ENCODE data around the gene TNN. TPM values are rescaled to one million over a fixed set of nuclear protein-coding genes. Genes with fewer than 3 reads are reported as not detected.

The TNN gene
- total RNA-seq, 1 experiment from 2014 or later = not detected

- H3K36me3 Mint-ChIP-seq (ENCODE audit: insufficient read depth, unreplicated experiment) = peaks cover 6% of the 10 kb centered on the region
- TF ChIP-seq CTCF (IDR thresholded peaks at IDR 0.05; ENCODE audit: insufficient read depth in 1 of 2, low read depth in 1 of 2, low read length in 1 of 2, severe bottlenecking in 1 of 2, unreplicated experiment in 1 of 2) = peak in 1 of 2 experiments; percentile 37
- no peaks in the 10 kb centered on the region for H3K27me3 Mint-ChIP-seq (ENCODE audit: insufficient read depth, unreplicated experiment)
- CTCF ChIA-PET = interaction anchor here (0.6 to 1.3 kb wide), 4 partner anchors 13 to 153 kb away, joined by 3 to 10 read pairs (median 7); no protein-coding TSS in a partner anchor
- Histone ChIP-seq H3K4me3 (ENCODE audit: low read depth, low read length) (peak within 1 kb of the TSS; percentile 67), H3K9me3 (no peaks in the 10 kb centered on the region), H3K4me1 (no peaks in the 10 kb centered on the region), H3K36me3 (ENCODE audit: control insufficient read depth, insufficient read depth, low read length) (no peaks in the 10 kb centered on the region), H3K27me3 (replicated peaks; ENCODE audit: control insufficient read depth, insufficient read depth, low read length) (no peaks in the 10 kb centered on the region)
- intact Hi-C loops (cut with micrococcal nuclease; ENCODE audit: unreplicated experiment) = loop anchor here (1.0 kb wide), 2 partner anchors 38 to 76 kb away; no protein-coding TSS in a partner anchor
- H3K4me1 Mint-ChIP-seq (ENCODE audit: low read depth, unreplicated experiment) = peaks cover 14% of the 10 kb centered on the region
- H3K4me3 Mint-ChIP-seq (ENCODE audit: unreplicated experiment) = peak within 1 kb of the TSS; percentile 87
- peak; percentile 79 to 81 for DNase-seq
- POLR2A ChIA-PET = no interaction called here
- BruUV-seq (replicated peaks) = TSS peak; percentile 73
- H3K27ac Mint-ChIP-seq (ENCODE audit: unreplicated experiment) = peak within 1 kb of the TSS; percentile 94
- H3K9me3 Mint-ChIP-seq (ENCODE audit: unreplicated experiment) = no peaks in the 10 kb centered on the region
Observed at GRCh38 chr1:175192630-175193526, 125.2 kb downstream of the TNN start, which contains the start of gene KIAA0040. Gene KIAA0040, minus strand, starts transcription at chr1:175192776. Its CDS starts 31,763 bp downstream, at chr1:175161013.

DNA sequence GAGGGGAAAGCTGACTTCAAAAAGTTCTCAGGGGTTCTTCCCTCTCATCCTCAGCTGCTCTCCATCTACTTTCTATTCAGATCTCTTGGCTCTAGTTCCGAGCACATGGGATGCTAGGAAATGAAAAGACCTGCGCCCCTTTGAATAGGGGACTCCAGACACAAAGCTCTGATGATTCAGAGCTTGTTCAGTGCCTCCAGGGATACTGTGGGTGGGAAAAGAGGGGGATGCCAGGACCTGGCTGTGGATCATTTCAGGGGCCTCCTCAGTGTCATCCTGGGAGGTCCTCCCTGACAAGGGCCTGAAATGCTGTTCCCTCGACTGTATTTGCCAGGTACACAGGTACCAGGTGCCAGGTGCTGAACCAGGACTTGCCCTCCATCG lies 125.9 kb downstream of the TNN start:
- BruUV-seq (replicated peaks) = no TSS peak
- Mint-ChIP-seq H3K9me3 (ENCODE audit: unreplicated experiment) (no peaks in the 10 kb centered on the region), H3K4me1 (ENCODE audit: low read depth, unreplicated experiment) (peaks cover 14% of the 10 kb centered on the region), H3K27me3 (ENCODE audit: insufficient read depth, unreplicated experiment) (no peaks in the 10 kb centered on the region), H3K36me3 (ENCODE audit: insufficient read depth, unreplicated experiment) (peaks cover 6% of the 10 kb centered on the region), H3K27ac (ENCODE audit: unreplicated experiment) (peak overlapping the region; percentile 94), H3K4me3 (ENCODE audit: unreplicated experiment) (peak overlapping the region; percentile 87)
- TF ChIP-seq CTCF (IDR thresholded peaks at IDR 0.05; ENCODE audit: insufficient read depth in 1 of 2, low read depth in 1 of 2, low read length in 1 of 2, severe bottlenecking in 1 of 2, unreplicated experiment in 1 of 2) = no peak
- ChIA-PET POLR2A (no interaction called here), CTCF (interaction anchor here (0.6 to 0.8 kb wide), 3 partner anchors 12 to 152 kb away, joined by 3 to 10 read pairs (median 9); no protein-coding TSS in a partner anchor)
- Histone ChIP-seq H3K4me3 (ENCODE audit: low read depth, low read length) (peak overlapping the region; percentile 67), H3K4me1 (no peaks in the 10 kb centered on the region), H3K27me3 (replicated peaks; ENCODE audit: control insufficient read depth, insufficient read depth, low read length) (no peaks in the 10 kb centered on the region), H3K9me3 (no peaks in the 10 kb centered on the region), H3K36me3 (ENCODE audit: control insufficient read depth, insufficient read depth, low read length) (no peaks in the 10 kb centered on the region)
- DNase-seq = no peak
- intact Hi-C loops (cut with micrococcal nuclease; ENCODE audit: unreplicated experiment) = no loop called here

GRCh38 chr1:175195281-175195680 lies 127.6 kb downstream of the TNN start:
- no peaks in the 10 kb centered on the region for H3K27me3 ChIP-seq (replicated peaks; ENCODE audit: control insufficient read depth, insufficient read depth, low read length)
- ChIA-PET CTCF (interaction anchor here (1.5 kb wide), 1 partner anchor 124 kb away, joined by 4 read pairs; no protein-coding TSS in a partner anchor), POLR2A (no interaction called here)
- TF ChIP-seq CTCF (IDR thresholded peaks at IDR 0.05; ENCODE audit: insufficient read depth in 1 of 2, low read depth in 1 of 2, low read length in 1 of 2, severe bottlenecking in 1 of 2, unreplicated experiment in 1 of 2) = no peak
- H3K9me3 ChIP-seq = no peaks in the 10 kb centered on the region
- Mint-ChIP-seq H3K9me3 (ENCODE audit: unreplicated experiment) (no peaks in the 10 kb centered on the region), H3K27me3 (ENCODE audit: insufficient read depth, unreplicated experiment) (no peaks in the 10 kb centered on the region), H3K4me3 (ENCODE audit: unreplicated experiment) (no peak overlapping the region), H3K36me3 (ENCODE audit: insufficient read depth, unreplicated experiment) (no peaks in the 10 kb centered on the region), H3K27ac (ENCODE audit: unreplicated experiment) (no peak overlapping the region), H3K4me1 (ENCODE audit: low read depth, unreplicated experiment) (peaks cover 13% of the 10 kb centered on the region)
- H3K4me3 ChIP-seq (ENCODE audit: low read depth, low read length) = no peak overlapping the region
- intact Hi-C loops (cut with micrococcal nuclease; ENCODE audit: unreplicated experiment) = no loop called here
- no peaks in the 10 kb centered on the region for H3K4me1 ChIP-seq
- DNase-seq = no peak
- BruUV-seq (replicated peaks) = no TSS peak
- no peaks in the 10 kb centered on the region for H3K36me3 ChIP-seq (ENCODE audit: control insufficient read depth, insufficient read depth, low read length)
